CD4-positive, alpha-beta T cell (primary cell): Measurements from ENCODE around the gene PGS1. TPM values are rescaled to one million over a fixed set of nuclear protein-coding genes. Genes with fewer than 3 reads are reported as not detected.

Source experiments
- ATAC-seq: fragments of 200-7000 bp; cut with Tn5 transposase; one replicate; pipeline ENCODE4 v1.10.0; 2022; ENCODE audit warnings: mild to moderate bottlenecking; ENCODE audit not compliant: poor library complexity
- CTCF ChIA-PET: fragments of 350-600 bp; sonication (Branson Sonifier 250); formaldehyde crosslinking; loops from one replicate; lab custom pipeline; 2021; ENCODE audit warnings: antibody characterized with exemption, inconsistent platforms; lab: Charles Lee
- POLR2A ChIA-PET: fragments of 350-600 bp; sonication (Branson Sonifier 250); formaldehyde crosslinking; loops from one replicate; lab custom pipeline; 2021; ENCODE audit warnings: antibody characterized with exemption, inconsistent platforms; lab: Charles Lee
- DNase-seq, 14 experiments: peaks; one replicate each; pipeline ENCODE4 v3.0.0-alpha.2; 2013 to 2020; ENCODE audit warnings: mixed read lengths in 2 of 14
- H3K27ac ChIP-seq, 2 donors: one replicate each; pipeline versions ENCODE4 v1.5.1 to v1.7.0; 2013; ENCODE audit warnings: low read length in 2 of 2, low read depth in 1 of 2, mild to moderate bottlenecking in 1 of 2
- H3K27me3 ChIP-seq, 2 experiments: 1 replicate in 1 of 2; 2 replicates in 1 of 2; pipeline versions ENCODE4 v1.6.1 to v1.7.0; 2013; ENCODE audit warnings: low read length in 2 of 2, control low read depth in 1 of 2, mild to moderate bottlenecking in 1 of 2, moderate library complexity in 1 of 2; ENCODE audit not compliant: insufficient read depth in 2 of 2, control insufficient read depth in 1 of 2
- H3K36me3 ChIP-seq: one replicate; pipeline ENCODE4 v1.6.1; 2013; ENCODE audit warnings: low read length, control low read depth; ENCODE audit not compliant: insufficient read depth
- H3K4me1 ChIP-seq: one replicate; pipeline ENCODE4 v1.6.1; 2013; ENCODE audit warnings: low read length, control low read depth; ENCODE audit not compliant: insufficient read depth
- H3K4me3 ChIP-seq: one replicate; pipeline ENCODE4 v1.5.1; 2013; ENCODE audit warnings: mild to moderate bottlenecking, low read length, moderate library complexity
- H3K9me3 ChIP-seq, 2 experiments: 1 replicate in 1 of 2; 2 replicates in 1 of 2; pipeline versions ENCODE4 v1.6.1 to v1.7.0; 2013; ENCODE audit warnings: low read length in 2 of 2, mild to moderate bottlenecking in 2 of 2, control low read depth in 1 of 2, moderate library complexity in 1 of 2; ENCODE audit not compliant: control insufficient read depth in 1 of 2, insufficient read depth in 1 of 2
- H3K27ac Mint-ChIP-seq: one replicate; pipeline ENCODE4 v1.8.0; 2020; ENCODE audit warnings: mixed read lengths
- H3K27me3 Mint-ChIP-seq: one replicate; pipeline ENCODE4 v1.8.0; 2021; ENCODE audit warnings: mixed read lengths
- H3K36me3 Mint-ChIP-seq: one replicate; pipeline ENCODE4 v1.8.0; 2021; ENCODE audit warnings: low read depth, mixed read lengths
- H3K4me1 Mint-ChIP-seq: one replicate; pipeline ENCODE4 v1.8.0; 2021; ENCODE audit warnings: low read depth, mixed read lengths
- H3K4me3 Mint-ChIP-seq: one replicate; pipeline ENCODE4 v1.8.0; 2020; ENCODE audit warnings: mild to moderate bottlenecking, mixed read lengths
- H3K9me3 Mint-ChIP-seq: one replicate; pipeline ENCODE4 v1.8.0; 2020; ENCODE audit warnings: mixed read lengths
- intact Hi-C, 2 experiments: fragments of 100-400 bp; cut with DNase I in 1 of 2; cut with micrococcal nuclease in 1 of 2; formaldehyde crosslinking; loops; one replicate each; pipeline versions ENCODE4 v1.15.1 to v1.9.0; 2023 to 2025; cut with DNase I, micrococcal nuclease
- total RNA-seq, 174 experiments: library from RNA in 2 of 174; stranded (reverse) in 2 of 174; gene quantifications; one replicate each; pipeline ENCODE4 v1.2.3 and lab custom pipeline; 2021 to 2026
- TF ChIP-seq, protein P1 (sequence below): fragments of 200-600 bp; IDR thresholded peaks from one replicate; pipeline ENCODE4 v1.8.0; 2022; ENCODE audit warnings: antibody characterized with exemption, mild to moderate bottlenecking

The PGS1 gene
- total RNA-seq, 2 experiments from 2014 or later = 40.9 to 45.3 TPM

DNA sequence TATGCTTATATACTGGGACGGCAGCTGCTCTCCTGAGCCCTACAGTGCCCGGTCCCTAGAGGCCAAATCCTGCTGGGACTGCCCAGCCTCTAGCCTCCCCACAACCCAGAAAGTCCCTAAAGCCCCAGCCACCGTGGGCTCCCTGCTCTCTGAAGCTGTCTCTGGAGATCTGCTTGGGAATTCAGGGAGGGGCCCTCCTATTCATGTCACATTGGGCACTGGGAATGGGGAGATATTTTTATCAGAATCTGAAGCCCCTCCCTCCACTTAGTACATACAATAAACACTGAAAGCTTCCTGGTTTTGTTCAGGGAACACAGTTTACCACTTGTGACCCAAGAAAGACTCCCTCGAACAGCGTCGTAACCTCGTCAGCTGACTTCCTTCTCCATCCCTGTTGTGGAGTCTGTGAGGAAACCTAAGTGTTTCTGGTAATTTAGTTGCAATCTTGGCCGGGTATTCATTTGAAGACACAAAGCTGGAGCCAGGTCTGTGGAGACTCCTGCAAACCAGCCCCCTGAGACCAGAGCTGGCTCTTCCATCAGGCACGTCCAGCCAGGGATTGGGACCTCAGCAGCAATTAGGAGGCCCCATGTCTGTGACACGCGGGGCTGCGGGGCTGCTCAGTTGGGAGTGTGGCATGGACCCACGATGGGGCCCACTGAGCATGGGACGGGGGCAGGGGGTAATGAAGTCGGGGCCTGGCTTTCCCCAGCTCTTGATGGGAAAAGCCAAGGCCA lies 38.5 kb downstream of the PGS1 start:
- peak overlapping the region in 1 of 2 donors; percentile 23 for H3K27ac ChIP-seq
- ATAC-seq = no peak
- Mint-ChIP-seq H3K27me3 (no peaks in the 10 kb centered on the region), H3K4me1 (peaks cover 75% of the 10 kb centered on the region), H3K36me3 (peaks cover 70% of the 10 kb centered on the region), H3K4me3 (peak overlapping the region; percentile 3), H3K9me3 (no peaks in the 10 kb centered on the region), H3K27ac (peak overlapping the region; percentile 91)
- peak in 2 of 14 experiments; percentile 15 to 34 for DNase-seq
- intact Hi-C loops = loop anchor here in 1 of 2 experiments (5.0 kb wide), 1 partner anchor 35 kb away; no protein-coding TSS in a partner anchor
- no peaks in the 10 kb centered on the region for H3K9me3 ChIP-seq
- CTCF ChIA-PET = interaction anchor here (3.1 kb wide), 1 partner anchor 56 kb away, joined by 11 read pairs; no protein-coding TSS in a partner anchor
- H3K4me3 ChIP-seq = no peak overlapping the region
- peaks cover 60% of the 10 kb centered on the region for H3K4me1 ChIP-seq
- H3K27me3 ChIP-seq = no peaks in the 10 kb centered on the region
- TF ChIP-seq, protein P1, sequence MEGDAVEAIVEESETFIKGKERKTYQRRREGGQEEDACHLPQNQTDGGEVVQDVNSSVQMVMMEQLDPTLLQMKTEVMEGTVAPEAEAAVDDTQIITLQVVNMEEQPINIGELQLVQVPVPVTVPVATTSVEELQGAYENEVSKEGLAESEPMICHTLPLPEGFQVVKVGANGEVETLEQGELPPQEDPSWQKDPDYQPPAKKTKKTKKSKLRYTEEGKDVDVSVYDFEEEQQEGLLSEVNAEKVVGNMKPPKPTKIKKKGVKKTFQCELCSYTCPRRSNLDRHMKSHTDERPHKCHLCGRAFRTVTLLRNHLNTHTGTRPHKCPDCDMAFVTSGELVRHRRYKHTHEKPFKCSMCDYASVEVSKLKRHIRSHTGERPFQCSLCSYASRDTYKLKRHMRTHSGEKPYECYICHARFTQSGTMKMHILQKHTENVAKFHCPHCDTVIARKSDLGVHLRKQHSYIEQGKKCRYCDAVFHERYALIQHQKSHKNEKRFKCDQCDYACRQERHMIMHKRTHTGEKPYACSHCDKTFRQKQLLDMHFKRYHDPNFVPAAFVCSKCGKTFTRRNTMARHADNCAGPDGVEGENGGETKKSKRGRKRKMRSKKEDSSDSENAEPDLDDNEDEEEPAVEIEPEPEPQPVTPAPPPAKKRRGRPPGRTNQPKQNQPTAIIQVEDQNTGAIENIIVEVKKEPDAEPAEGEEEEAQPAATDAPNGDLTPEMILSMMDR = no peak
- POLR2A ChIA-PET = interaction anchor here (0.5 to 1.2 kb wide), 6 partner anchors 38 to 287 kb away, joined by 3 to 4 read pairs (median 3); partner anchors contain the start of genes PGS1, SOCS3 and TMC8
- H3K36me3 ChIP-seq = peaks cover 51% of the 10 kb centered on the region

DNA sequence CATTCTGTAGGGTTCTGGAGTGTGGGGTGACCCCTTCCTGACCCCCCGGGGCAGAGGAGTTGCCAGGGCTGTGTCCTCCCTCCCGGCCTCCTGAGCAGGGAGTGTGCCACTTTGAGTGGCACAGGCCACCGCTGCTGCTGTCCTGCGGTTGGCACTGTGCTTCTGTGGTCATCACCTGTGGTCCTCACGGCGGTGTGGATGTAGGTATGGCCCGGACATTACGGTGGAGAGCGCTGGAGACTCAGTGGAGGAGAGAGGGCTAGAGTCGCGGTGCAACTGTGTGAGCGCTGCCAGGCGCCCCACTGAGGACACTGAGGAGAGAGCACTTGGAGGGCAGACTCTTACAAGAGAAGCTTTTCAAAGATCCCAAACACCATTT lies 39.1 kb downstream of the PGS1 start:
- ATAC-seq (no peak), DNase-seq (no peak)
- POLR2A ChIA-PET = interaction anchor here (0.5 to 1.0 kb wide), 3 partner anchors 36 to 287 kb away, joined by 3 read pairs; partner anchors contain the start of gene TMC8
- TF ChIP-seq, protein P1 = no peak
- H3K36me3 ChIP-seq = peaks cover 53% of the 10 kb centered on the region
- H3K27me3 ChIP-seq = no peaks in the 10 kb centered on the region
- H3K36me3 Mint-ChIP-seq = peaks cover 69% of the 10 kb centered on the region
- H3K27ac Mint-ChIP-seq = peak overlapping the region; percentile 91
- H3K4me3 ChIP-seq = no peak overlapping the region
- H3K27me3 Mint-ChIP-seq = no peaks in the 10 kb centered on the region
- H3K4me3 Mint-ChIP-seq = no peak overlapping the region
- CTCF ChIA-PET = interaction anchor here (3.1 kb wide), 1 partner anchor 57 kb away, joined by 11 read pairs; no protein-coding TSS in a partner anchor
- no peak overlapping the region for H3K27ac ChIP-seq
- peaks cover 60% of the 10 kb centered on the region for H3K4me1 ChIP-seq
- intact Hi-C loops = loop anchor here in 1 of 2 experiments (5.0 kb wide), 1 partner anchor 35 kb away; no protein-coding TSS in a partner anchor
- H3K9me3 Mint-ChIP-seq = no peaks in the 10 kb centered on the region
- H3K9me3 ChIP-seq = no peaks in the 10 kb centered on the region
- peaks cover 72% of the 10 kb centered on the region for H3K4me1 Mint-ChIP-seq

DNA sequence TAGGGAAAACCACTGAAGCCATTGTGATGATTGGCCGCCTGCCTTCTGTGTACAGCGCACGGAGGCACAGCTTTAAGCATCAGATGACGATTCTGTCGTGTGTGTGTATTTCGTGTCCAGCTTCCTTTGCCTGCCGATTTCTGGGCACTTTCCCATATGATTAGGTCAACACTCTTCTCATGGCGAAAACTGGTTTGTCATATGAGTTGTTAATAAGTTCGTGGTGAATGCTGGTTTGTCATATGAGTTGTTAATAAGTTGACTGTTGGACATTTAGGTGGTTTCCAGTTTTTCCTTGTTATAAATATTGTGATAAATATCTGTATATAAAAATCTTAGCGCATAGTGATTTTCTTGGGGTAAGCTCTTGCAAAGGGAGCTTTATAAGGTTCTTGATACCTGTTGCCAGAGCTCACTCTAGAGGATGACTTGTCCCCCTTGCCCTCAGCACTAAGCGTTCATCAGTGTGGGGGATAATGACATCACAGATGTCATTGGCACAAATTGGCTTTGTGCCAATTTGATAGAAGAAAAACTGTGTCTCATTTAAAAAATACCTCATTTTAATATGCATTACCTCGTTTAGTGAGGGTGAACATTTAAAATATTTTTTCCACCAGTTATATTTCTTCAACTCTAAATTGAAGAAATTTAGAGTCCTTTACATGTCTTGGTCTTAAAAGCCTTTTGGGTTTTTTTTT lies 40.0 kb downstream of the PGS1 start:
- Histone ChIP-seq H3K4me1 (peaks cover 50% of the 10 kb centered on the region), H3K27me3 (no peaks in the 10 kb centered on the region), H3K4me3 (no peak overlapping the region), H3K9me3 (no peaks in the 10 kb centered on the region), H3K27ac (no peak overlapping the region), H3K36me3 (peaks cover 58% of the 10 kb centered on the region)
- no peaks in the 10 kb centered on the region for H3K27me3 Mint-ChIP-seq
- H3K4me3 Mint-ChIP-seq = no peak overlapping the region
- H3K9me3 Mint-ChIP-seq = no peaks in the 10 kb centered on the region
- ATAC-seq (no peak), DNase-seq (no peak)
- H3K27ac Mint-ChIP-seq = no peak overlapping the region
- CTCF ChIA-PET = interaction anchor here (3.1 kb wide), 1 partner anchor 58 kb away, joined by 11 read pairs; no protein-coding TSS in a partner anchor
- peaks cover 71% of the 10 kb centered on the region for H3K36me3 Mint-ChIP-seq
- POLR2A ChIA-PET = interaction anchor here (0.7 kb wide), 2 partner anchors 37 to 58 kb away, joined by 3 to 4 read pairs; no protein-coding TSS in a partner anchor
- TF ChIP-seq, protein P1 = no peak
- peaks cover 62% of the 10 kb centered on the region for H3K4me1 Mint-ChIP-seq
- intact Hi-C loops = loop anchor here in 1 of 2 experiments (5.0 kb wide), 1 partner anchor 36 kb away; no protein-coding TSS in a partner anchor
